HepG2 (cell line): ENCODE results near the gene C10orf90. TPM values are rescaled to one million over a fixed set of nuclear protein-coding genes. Genes with fewer than 3 reads are reported as not detected.
"Not testable (repeated sequence)": the region's sequence is repeated elsewhere in the genome, so short reads cannot be mapped to it uniquely, and the experiment has no call there.

Source experiments
- ATAC-seq: fragments of 200-7000 bp; cut with Tn5 transposase; 3 replicates; pipeline ENCODE4 v1.9.1; 2020; ENCODE audit warnings: mild to moderate bottlenecking, moderate library complexity
- BruUV-seq: library from RNA; stranded (reverse); fragments of 400-500 nt; replicated peaks from 2 replicates; lab custom pipeline; 2021; lab: Mats Ljungman, UMichigan
- CTCF ChIA-PET: fragments of 300-600 bp; formaldehyde crosslinking; extraction: SDS; loops from one replicate; lab custom pipeline; 2021; ENCODE audit warnings: low total read pairs, inconsistent platforms, low intra/inter-chr PET ratio; lab: Yijun Ruan, JAX
- POLR2A ChIA-PET: fragments of 350-600 bp; sonication (Branson Sonifier 250); formaldehyde crosslinking; loops from one replicate; lab custom pipeline; 2020; ENCODE audit warnings: antibody characterized with exemption, inconsistent platforms; lab: Yijun Ruan, JAX
- DNase-seq: peaks from one replicate; pipeline ENCODE4 v3.0.0-alpha.2; 2015; ENCODE audit warnings: low spot score
- FAIRE-seq: peaks from 3 replicates; lab custom pipeline; 2011; peaks lifted over from hg19 to GRCh38; lab: Jason Lieb, UNC
- H2AFZ ChIP-seq: one replicate; pipeline ENCODE4 v1.6.1; 2011; ENCODE audit warnings: low read length, inconsistent platforms
- H3K27ac ChIP-seq: fragments of 300-600 bp; 3 replicates; pipeline ENCODE4 v1.8.0; 2011; ENCODE audit warnings: mixed run types, mild to moderate bottlenecking, mixed read lengths, low read length, inconsistent platforms; ENCODE audit not compliant: insufficient read depth; ENCODE audit errors: extremely low read length
- H3K27me3 ChIP-seq, 2 experiments: fragments of 200-600 bp in 1 of 2; 2 replicates in 1 of 2; 3 replicates in 1 of 2; pipeline versions ENCODE4 v1.6.0 to v1.8.0; 2011; ENCODE audit warnings: low read length in 2 of 2, mild to moderate bottlenecking in 2 of 2, moderate library complexity in 2 of 2, inconsistent platforms in 1 of 2; ENCODE audit not compliant: insufficient read depth in 2 of 2, control insufficient read depth in 1 of 2
- H3K36me3 ChIP-seq, 2 experiments: fragments of 200-600 bp in 1 of 2; replicated peaks in 1 of 2; 2 replicates in 1 of 2; 3 replicates in 1 of 2; pipeline versions ENCODE4 v1.5.1 to v1.8.0; 2011; ENCODE audit warnings: low read length in 2 of 2, inconsistent platforms in 1 of 2; ENCODE audit not compliant: insufficient read depth in 2 of 2, control insufficient read depth in 1 of 2
- H3K4me1 ChIP-seq: 2 replicates; pipeline ENCODE4 v1.5.1; 2012; ENCODE audit warnings: low read length, inconsistent platforms; ENCODE audit not compliant: insufficient read depth
- H3K4me2 ChIP-seq: 2 replicates; pipeline ENCODE4 v1.6.0; 2011; ENCODE audit warnings: low read depth, low read length, inconsistent platforms
- H3K4me3 ChIP-seq, 3 experiments: fragments of 200-600 bp in 1 of 3; sonication (generic), shearing (Covaris generic) in 1 of 3; replicated peaks in 1 of 3; 2 replicates each; pipeline ENCODE4 v1.5.1; 2011 to 2016; ENCODE audit warnings: low read length in 3 of 3, inconsistent platforms in 2 of 3, low read depth in 2 of 3, mild to moderate bottlenecking in 2 of 3, control low read depth in 1 of 3, mixed read lengths in 1 of 3; ENCODE audit not compliant: insufficient read depth in 1 of 3
- H3K79me2 ChIP-seq: one replicate; pipeline ENCODE4 v1.6.1; 2011; ENCODE audit warnings: low read length, inconsistent platforms; ENCODE audit not compliant: insufficient read depth
- H3K9ac ChIP-seq: 2 replicates; pipeline ENCODE4 v1.6.0; 2011; ENCODE audit warnings: mild to moderate bottlenecking, low read depth, low read length, inconsistent platforms; ENCODE audit not compliant: insufficient read depth
- H3K9me3 ChIP-seq: 2 replicates; pipeline ENCODE4 v1.5.1; 2012; ENCODE audit warnings: mild to moderate bottlenecking, low read length
- H4K20me1 ChIP-seq: 2 replicates; pipeline ENCODE4 v1.6.0; 2011; ENCODE audit warnings: inconsistent platforms, mild to moderate bottlenecking, low read length, moderate library complexity; ENCODE audit not compliant: insufficient read depth
- CEBPB ChIP-seq: IDR thresholded peaks from 2 replicates; pipeline ENCODE4 v1.6.1; 2011; ENCODE audit warnings: low read depth, low read length, improper control_type of control experiment, borderline replicate concordance
- CENPX ChIP-seq: sonication (generic); formaldehyde crosslinking; IDR thresholded peaks from 2 replicates; pipeline ENCODE4 v1.9.0; 2021; ENCODE audit warnings: mild to moderate bottlenecking, missing genetic modification reagents, moderate library complexity
- HDAC1 ChIP-seq: sonication (generic); formaldehyde crosslinking; IDR thresholded peaks from 2 replicates; pipeline ENCODE4 v1.5.1; 2020; ENCODE audit warnings: mild to moderate bottlenecking, missing genetic modification reagents
- MAFK ChIP-seq, 2 experiments: IDR thresholded peaks in 1 of 2; conservative IDR thresholded peaks in 1 of 2; 2 replicates each; pipeline ENCODE4 v1.6.1; 2011; ENCODE audit warnings: improper control_type of control experiment in 2 of 2, low read length in 2 of 2
- MAZ ChIP-seq, 2 experiments: sonication (generic) in 1 of 2; formaldehyde crosslinking in 1 of 2; IDR thresholded peaks; 2 replicates each; pipeline versions ENCODE4 v1.5.0 to v1.6.1; 2012 to 2020; ENCODE audit warnings: low read depth in 2 of 2, mild to moderate bottlenecking in 2 of 2, borderline replicate concordance in 1 of 2, improper control_type of control experiment in 1 of 2, low read length in 1 of 2, missing genetic modification reagents in 1 of 2, moderate library complexity in 1 of 2
- MTA3 ChIP-seq: sonication (generic); formaldehyde crosslinking; IDR thresholded peaks from 2 replicates; pipeline ENCODE4 v1.4.0; 2020; ENCODE audit warnings: missing genetic modification reagents
- PITX1 ChIP-seq: sonication (generic); formaldehyde crosslinking; IDR thresholded peaks from 2 replicates; pipeline ENCODE4 v1.5.1; 2020; ENCODE audit warnings: mild to moderate bottlenecking, missing genetic modification reagents
- RBFOX2 ChIP-seq: fragments of 200-400 bp; formaldehyde crosslinking; IDR thresholded peaks from 2 replicates; pipeline ENCODE4 v1.6.1; 2017; ENCODE audit warnings: low read depth, mild to moderate bottlenecking, low read length
- RNF2 ChIP-seq: fragments of 450-650 bp; conservative IDR thresholded peaks from 2 replicates; pipeline ENCODE4 v1.6.1; 2016; ENCODE audit warnings: low read depth
- ZBTB38 ChIP-seq: sonication (generic); formaldehyde crosslinking; IDR thresholded peaks from 2 replicates; pipeline ENCODE4 v1.5.1; 2020; ENCODE audit warnings: mild to moderate bottlenecking, missing genetic modification reagents
- ZNF558 ChIP-seq: sonication (generic); formaldehyde crosslinking; IDR thresholded peaks from 2 replicates; pipeline ENCODE4 v1.9.0; 2022; ENCODE audit warnings: mild to moderate bottlenecking, missing genetic modification reagents, borderline replicate concordance
- WGBS: methylation state at CpG from one replicate; pipeline ENCODE4 v1.1.6; 2017; ENCODE audit warnings: low lambda C conversion rate; 5-methylcytosine and 5-hydroxymethylcytosine counted together
- in situ Hi-C: cut with HindIII; loops from 2 replicates; pipeline ENCODE4 v1.10.0; 2017; ENCODE audit warnings: low pct_unique_long_range_greater_than_20kb; ENCODE audit not compliant: extremely low pct_ligation_motif_present
- intact Hi-C: fragments of 100-400 bp; cut with micrococcal nuclease; formaldehyde crosslinking; loops from one replicate; pipeline ENCODE4 v1.10.0; 2022; ENCODE audit not compliant: unreplicated experiment
- polyA plus RNA-seq, 8 experiments: library from polyadenylated mRNA; depleted of rRNA in 3 of 8; stranded (reverse) in 7 of 8; unstranded in 1 of 8; fragments of >200 nt; fragmentation: Illumina TruSeq in 4 of 8; extraction: Trizol in 4 of 8; gene quantifications; 2 replicates each; pipeline versions ENCODE4 v1.2.1 to v1.2.3, GENCODE V29; 2011 to 2016; ENCODE audit warnings: low read depth in 4 of 8, missing spikeins in 1 of 8, mixed read lengths in 1 of 8; ENCODE audit not compliant: insufficient read depth in 1 of 8
- total RNA-seq, 5 experiments: library from RNA; depleted of rRNA; stranded (reverse); fragments of >200 nt; fragmentation: Illumina TruSeq; extraction: Trizol; gene quantifications; 2 replicates each; pipeline ENCODE4 v1.2.3, GENCODE V29; 2016; ENCODE audit warnings: low read depth in 1 of 5

C10orf90 gene
- total and polyA plus RNA-seq, 2 of the 13 experiments (the other 11 are each of a cell fraction or from before 2014, with no cell fraction given) = not detected

DNA sequence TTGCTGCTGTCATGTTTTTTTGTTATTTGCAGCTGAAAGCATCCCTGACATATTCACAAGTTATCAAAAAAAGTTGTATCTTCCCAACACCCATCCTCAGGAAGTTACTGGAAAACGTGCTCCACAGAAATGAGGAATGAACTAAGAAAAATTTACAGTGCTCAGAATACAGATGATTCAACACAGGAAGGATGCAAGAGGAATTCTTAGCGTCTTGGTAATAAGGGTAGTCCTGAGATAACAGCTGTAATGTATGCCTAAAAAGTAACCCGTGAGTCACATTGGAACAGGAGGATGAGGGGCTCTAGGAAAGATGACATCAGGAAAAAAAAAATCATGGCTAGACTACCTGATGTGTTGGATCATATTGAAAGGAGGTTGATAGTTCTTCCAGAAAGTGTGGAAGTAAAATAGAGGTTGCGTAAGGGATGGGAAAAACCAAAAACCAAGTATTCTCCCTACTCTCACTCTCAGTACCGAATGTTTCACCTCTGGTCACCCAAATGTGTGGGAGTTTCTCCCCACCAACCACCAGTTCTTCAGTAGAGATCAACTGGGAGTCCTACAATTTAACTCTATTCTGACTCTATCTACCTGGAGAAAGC lies 286.1 kb downstream of the C10orf90 start:
- no TSS peak for BruUV-seq
- FAIRE-seq (no peak), ATAC-seq (no peak), DNase-seq (no peak)
- no peak overlapping the region for H2AFZ ChIP-seq
- TF ChIP-seq MTA3 (CRISPR knock-in tag) = no peak
- peak; percentile 18; the same call in 1 of the 2 replicates for TF ChIP-seq CEBPB
- 0 out of 4 replicates have a peak, but pooled peaks of 1 of the 2 experiments have one; percentile 3 for TF ChIP-seq MAFK (conservative IDR thresholded peaks at IDR 0.05 in 1 of 2, IDR thresholded peaks at IDR 0.05 in 1 of 2; ENCODE audit: low read length in 2 of 2)
- intact Hi-C loops (no loop called here), in situ Hi-C loops (loop anchor here (25.0 kb wide), 1 partner anchor 397 kb away; no protein-coding TSS in a partner anchor)
- ChIA-PET CTCF (no interaction called here), POLR2A (no interaction called here)
- no peaks in the 10 kb centered on the region for H4K20me1 ChIP-seq
- H3K36me3 ChIP-seq = no peaks in the 10 kb centered on the region
- H3K4me2 ChIP-seq = no peak overlapping the region
- no peaks in the 10 kb centered on the region for H3K9me3 ChIP-seq
- no peaks in the 10 kb centered on the region for H3K4me1 ChIP-seq
- no peaks in the 10 kb centered on the region for H3K79me2 ChIP-seq
- H3K4me3 ChIP-seq = no peak overlapping the region
- H3K27me3 ChIP-seq = peaks cover 0 to 14% of the 10 kb centered on the region in 2 experiments; a peak in 3 of 5 replicates
- WGBS = 22% methylated on average over 5 of the region's 5 CpGs
- no peak overlapping the region for H3K27ac ChIP-seq
- no peak overlapping the region for H3K9ac ChIP-seq

DNA sequence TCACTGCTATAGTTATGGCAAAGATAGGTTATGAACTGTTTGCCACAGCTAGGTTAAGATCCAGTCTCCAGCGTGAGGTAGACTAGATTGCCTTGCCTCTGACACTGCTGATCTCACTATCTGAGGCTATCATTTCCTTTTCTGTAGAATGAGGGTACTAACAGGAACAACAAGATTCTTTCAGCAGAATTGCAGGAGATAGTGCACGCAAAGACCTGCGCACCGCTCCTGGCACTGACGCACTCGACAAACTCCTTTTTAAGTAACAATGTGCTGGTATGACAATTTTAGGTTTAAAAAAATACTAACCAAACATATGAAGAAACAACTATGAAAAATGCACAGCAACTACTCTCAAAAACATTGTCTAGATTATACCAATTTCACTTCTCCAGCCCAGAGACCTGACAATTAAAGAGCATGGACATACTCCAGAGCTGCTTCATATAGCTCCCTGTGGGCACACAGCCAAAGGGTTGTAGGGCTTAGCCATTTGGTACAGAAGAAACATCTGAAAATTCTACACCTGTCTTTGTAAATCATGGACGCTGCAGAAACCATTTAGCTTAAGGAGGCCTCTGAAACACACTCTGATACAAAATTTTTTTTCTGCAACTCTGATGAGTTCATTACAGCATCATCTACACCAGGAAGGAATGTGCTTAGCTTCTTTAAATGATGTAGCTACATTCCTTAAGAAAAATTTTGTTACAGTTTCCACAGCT lies 290.0 kb downstream of the C10orf90 start:
- CTCF ChIA-PET = no interaction called here
- BruUV-seq = no TSS peak

DNA sequence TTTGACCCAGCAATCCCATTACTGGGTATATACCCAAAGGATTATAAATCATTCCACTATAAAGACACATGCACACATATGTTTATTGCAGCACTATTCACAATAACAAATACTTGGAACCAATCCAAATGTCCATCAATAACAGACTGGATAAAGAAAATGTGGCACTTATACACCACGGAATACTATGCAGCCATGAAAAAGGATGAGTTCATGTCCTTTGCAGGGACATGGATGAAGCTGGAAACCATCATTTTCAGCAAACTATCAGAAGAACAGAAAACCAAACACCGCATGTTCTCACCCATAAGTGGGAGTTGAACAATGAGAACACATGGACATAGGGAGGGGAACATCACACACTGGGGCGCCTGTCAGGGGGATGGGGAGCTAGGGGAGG lies 291.3 kb downstream of the C10orf90 start:
- H3K4me1 ChIP-seq, H2AFZ ChIP-seq, FAIRE-seq, CTCF ChIA-PET, H3K9ac ChIP-seq, H3K36me3 ChIP-seq, POLR2A ChIA-PET, intact Hi-C loops, H3K4me3 ChIP-seq, ATAC-seq, H3K9me3 ChIP-seq, H4K20me1 ChIP-seq, DNase-seq, H3K4me2 ChIP-seq, H3K27me3 ChIP-seq, H3K27ac ChIP-seq, BruUV-seq, H3K79me2 ChIP-seq: not testable (repeated sequence)
- in situ Hi-C loops = loop anchor here (25.0 kb wide), 1 partner anchor 392 kb away; no protein-coding TSS in a partner anchor
- 2% methylated on average over 3 of the region's 3 CpGs for WGBS

More for the DNA sequence above, 290.0 kb downstream of the C10orf90 start:
- no peak for TF ChIP-seq ZNF558 (CRISPR knock-in tag)
- TF ChIP-seq ZBTB38 (CRISPR knock-in tag) = no peak
- no peak for TF ChIP-seq RBFOX2
- TF ChIP-seq MAZ (IDR thresholded peaks at IDR 0.05; ENCODE audit: borderline replicate concordance, low read depth, low read length) = no peak
- no peak for TF ChIP-seq MAZ (CRISPR knock-in tag; IDR thresholded peaks at IDR 0.05; ENCODE audit: low read depth)
- TF ChIP-seq PITX1 (CRISPR knock-in tag) = no peak
- no peak for TF ChIP-seq CENPX
- TF ChIP-seq RNF2 = no peak
- TF ChIP-seq HDAC1 (CRISPR knock-in tag) = no peak
- POLR2A ChIA-PET = no interaction called here
- no peak overlapping the region for H3K27ac ChIP-seq
- H3K9ac ChIP-seq = no peak overlapping the region
- no peak overlapping the region for H2AFZ ChIP-seq
- intact Hi-C loops (no loop called here), in situ Hi-C loops (loop anchor here (25.0 kb wide), 1 partner anchor 393 kb away; no protein-coding TSS in a partner anchor)
- no peak overlapping the region for H3K4me2 ChIP-seq
- no peak for FAIRE-seq
- H4K20me1 ChIP-seq = no peaks in the 10 kb centered on the region
- no peaks in the 10 kb centered on the region for H3K4me1 ChIP-seq
- DNase-seq = no peak
- no peak overlapping the region for H3K4me3 ChIP-seq
- H3K9me3 ChIP-seq = no peaks in the 10 kb centered on the region
- WGBS = 39% methylated on average over 7 of the region's 7 CpGs
- no peaks in the 10 kb centered on the region for H3K79me2 ChIP-seq
- no peaks in the 10 kb centered on the region for H3K27me3 ChIP-seq
- ATAC-seq = no peak
- H3K36me3 ChIP-seq = no peaks in the 10 kb centered on the region
